ENCODE measurements around the gene PAK5.

DNA sequence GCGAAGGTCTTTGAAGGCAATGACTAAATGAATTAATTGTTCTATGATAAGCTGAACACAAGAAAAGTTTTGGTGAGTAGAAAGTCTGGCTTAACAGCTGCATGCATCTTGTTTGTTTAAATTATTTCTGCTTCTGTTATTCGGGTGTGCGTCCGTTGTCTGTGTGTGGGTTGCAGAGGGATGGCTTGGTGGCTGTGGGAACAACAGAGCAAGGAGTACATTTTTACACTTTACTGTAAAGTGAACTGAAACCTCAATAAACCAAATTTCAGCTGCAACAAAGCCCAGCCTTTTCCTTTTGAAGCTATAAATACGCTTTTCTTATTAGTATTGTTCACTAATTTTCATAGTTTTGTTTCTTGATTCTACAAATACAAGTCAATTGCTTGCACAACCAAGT is 328.0 kb downstream of the PAK5 start:
- TF ChIP-seq BHLHE40 (IDR thresholded peaks at IDR 0.05; ENCODE audit: low read depth, low read length): no peak
- no peak for TF ChIP-seq RCOR1 (IDR thresholded peaks at IDR 0.05; ENCODE audit: low read depth, low read length)
- TF ChIP-seq POLR2A (IDR thresholded peaks at IDR 0.05; ENCODE audit: low read length): no peak
- no peak for TF ChIP-seq NPAS2 (CRISPR knock-in tag; IDR thresholded peaks at IDR 0.05; ENCODE audit: borderline replicate concordance)
- TF ChIP-seq, protein P1, sequence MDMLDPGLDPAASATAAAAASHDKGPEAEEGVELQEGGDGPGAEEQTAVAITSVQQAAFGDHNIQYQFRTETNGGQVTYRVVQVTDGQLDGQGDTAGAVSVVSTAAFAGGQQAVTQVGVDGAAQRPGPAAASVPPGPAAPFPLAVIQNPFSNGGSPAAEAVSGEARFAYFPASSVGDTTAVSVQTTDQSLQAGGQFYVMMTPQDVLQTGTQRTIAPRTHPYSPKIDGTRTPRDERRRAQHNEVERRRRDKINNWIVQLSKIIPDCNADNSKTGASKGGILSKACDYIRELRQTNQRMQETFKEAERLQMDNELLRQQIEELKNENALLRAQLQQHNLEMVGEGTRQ (IDR thresholded peaks at IDR 0.05): no peak
- no peak for TF ChIP-seq CTCF (IDR thresholded peaks at IDR 0.05)
- TF ChIP-seq MAFK (IDR thresholded peaks at IDR 0.05; ENCODE audit: partially characterized antibody): no peak
- TF ChIP-seq CBX8 (IDR thresholded peaks at IDR 0.05): no peak
- TF ChIP-seq, protein P2, sequence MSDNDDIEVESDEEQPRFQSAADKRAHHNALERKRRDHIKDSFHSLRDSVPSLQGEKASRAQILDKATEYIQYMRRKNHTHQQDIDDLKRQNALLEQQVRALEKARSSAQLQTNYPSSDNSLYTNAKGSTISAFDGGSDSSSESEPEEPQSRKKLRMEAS (IDR thresholded peaks at IDR 0.05): no peak
- TF ChIP-seq RNF2 (IDR thresholded peaks at IDR 0.05; ENCODE audit: borderline replicate concordance, low read depth): no peak
- TF ChIP-seq HOXB13 (CRISPR knock-in tag; IDR thresholded peaks at IDR 0.05; ENCODE audit: low read depth): no peak
- no peak for TF ChIP-seq SMC3 (IDR thresholded peaks at IDR 0.05)
- TF ChIP-seq EP300 (IDR thresholded peaks at IDR 0.05): no peak
- no peak for TF ChIP-seq BCL3 (IDR thresholded peaks at IDR 0.05)
